Fibroblast of the aortic adventitia (primary cell): ENCODE measurements around the gene PRKAG2. TPM values are rescaled to one million over a fixed set of nuclear protein-coding genes. Genes with fewer than 3 reads are reported as not detected.
"Not testable (repeated sequence)": the region's sequence is repeated elsewhere in the genome, so short reads cannot be mapped to it uniquely, and the experiment has no call there.

Experiments
- DNase-seq: peaks from one replicate; pipeline ENCODE4 v3.0.0-alpha.2; 2010; ENCODE audit warnings: low read depth
- H3K4me3 ChIP-seq: 2 replicates; pipeline ENCODE4 v1.5.1; 2011; ENCODE audit warnings: low read depth, mild to moderate bottlenecking, control low read depth, low read length, moderate library complexity
- total RNA-seq: library from RNA; depleted of rRNA; stranded (reverse); fragments of >200 nt; gene quantifications from 2 replicates; pipeline ENCODE4 v1.2.3, GENCODE V29; 2012; ENCODE audit warnings: low replicate concordance
- TF ChIP-seq, protein P1 (sequence below): IDR thresholded peaks from 2 replicates; pipeline ENCODE4 v1.5.1; 2011; ENCODE audit warnings: mild to moderate bottlenecking, low read length, control low read depth, inconsistent platforms; ENCODE audit not compliant: insufficient read depth

PRKAG2 gene
- total RNA-seq, 1 donor = 10.0 TPM

DNA sequence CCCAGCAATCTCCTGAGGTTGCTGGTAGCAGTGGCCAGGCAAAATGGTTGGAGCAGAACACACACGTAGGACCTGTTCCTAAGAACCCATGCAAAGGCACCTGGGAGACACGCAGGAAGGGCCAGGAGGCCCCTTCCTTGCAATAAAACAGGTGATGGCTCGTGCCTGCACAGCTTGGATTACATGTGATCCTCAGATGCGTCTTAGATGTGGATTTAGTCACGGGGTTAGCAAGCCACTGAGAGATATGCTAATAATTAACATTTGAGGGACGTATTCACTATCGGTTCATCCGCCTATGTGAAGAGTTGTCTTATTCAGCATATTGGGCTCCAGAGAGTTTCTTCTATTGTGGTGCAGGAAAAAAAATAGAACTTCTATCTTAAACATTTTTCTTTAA lies 352.6 kb downstream of the PRKAG2 start:
- TF ChIP-seq, protein P1, sequence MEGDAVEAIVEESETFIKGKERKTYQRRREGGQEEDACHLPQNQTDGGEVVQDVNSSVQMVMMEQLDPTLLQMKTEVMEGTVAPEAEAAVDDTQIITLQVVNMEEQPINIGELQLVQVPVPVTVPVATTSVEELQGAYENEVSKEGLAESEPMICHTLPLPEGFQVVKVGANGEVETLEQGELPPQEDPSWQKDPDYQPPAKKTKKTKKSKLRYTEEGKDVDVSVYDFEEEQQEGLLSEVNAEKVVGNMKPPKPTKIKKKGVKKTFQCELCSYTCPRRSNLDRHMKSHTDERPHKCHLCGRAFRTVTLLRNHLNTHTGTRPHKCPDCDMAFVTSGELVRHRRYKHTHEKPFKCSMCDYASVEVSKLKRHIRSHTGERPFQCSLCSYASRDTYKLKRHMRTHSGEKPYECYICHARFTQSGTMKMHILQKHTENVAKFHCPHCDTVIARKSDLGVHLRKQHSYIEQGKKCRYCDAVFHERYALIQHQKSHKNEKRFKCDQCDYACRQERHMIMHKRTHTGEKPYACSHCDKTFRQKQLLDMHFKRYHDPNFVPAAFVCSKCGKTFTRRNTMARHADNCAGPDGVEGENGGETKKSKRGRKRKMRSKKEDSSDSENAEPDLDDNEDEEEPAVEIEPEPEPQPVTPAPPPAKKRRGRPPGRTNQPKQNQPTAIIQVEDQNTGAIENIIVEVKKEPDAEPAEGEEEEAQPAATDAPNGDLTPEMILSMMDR = no peak
- H3K4me3 ChIP-seq = no peak overlapping the region
- no peak for DNase-seq

GRCh38 chr7:151520419-151521261 lies 356.3 kb downstream of the PRKAG2 start:
- TF ChIP-seq, protein P1 = no peak
- H3K4me3 ChIP-seq = peak overlapping the region; percentile 64
- no peak for DNase-seq

DNA sequence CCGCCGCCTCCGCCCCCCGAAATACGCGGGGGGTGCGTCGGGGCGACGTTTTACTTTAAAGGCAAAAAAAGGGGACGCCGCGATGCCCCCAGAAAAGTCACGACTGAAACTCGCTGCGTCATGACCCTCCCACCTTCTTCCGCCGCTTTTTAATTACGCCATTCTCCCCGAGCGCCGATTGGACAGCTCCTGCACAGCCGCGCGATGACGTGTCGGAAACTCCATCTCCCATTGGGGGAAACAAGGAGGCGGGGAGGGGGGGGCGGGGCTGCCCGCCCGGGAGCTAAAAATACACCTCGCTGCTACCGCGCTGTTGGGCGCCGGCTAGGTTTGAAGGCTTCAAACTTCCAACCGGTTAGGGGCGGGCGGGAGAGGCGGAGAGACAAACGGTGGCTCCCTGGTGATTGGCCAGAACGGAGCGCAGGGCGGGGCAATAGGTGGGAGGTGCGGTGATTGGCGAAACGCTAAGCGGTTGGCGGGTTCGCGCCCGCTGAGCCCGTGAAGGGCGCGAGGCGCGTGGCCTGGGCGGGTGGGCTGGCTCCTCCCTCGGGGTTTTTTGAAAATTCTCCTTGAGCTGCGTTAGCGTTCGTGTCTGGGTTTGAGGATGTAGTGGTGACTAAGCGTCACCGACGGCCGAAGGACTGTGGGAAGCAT lies 357.0 kb downstream of the PRKAG2 start, which contains the start of gene RHEB:
Gene RHEB, minus strand, starts transcription at position 131 of the 654 bp plus-strand sequence. CDS start 384 bp downstream, outside the sequence.
- peak; percentile 99 for DNase-seq
- H3K4me3 ChIP-seq = peak within 1 kb of the TSS; percentile 81
- TF ChIP-seq, protein P1 = no peak

DNA sequence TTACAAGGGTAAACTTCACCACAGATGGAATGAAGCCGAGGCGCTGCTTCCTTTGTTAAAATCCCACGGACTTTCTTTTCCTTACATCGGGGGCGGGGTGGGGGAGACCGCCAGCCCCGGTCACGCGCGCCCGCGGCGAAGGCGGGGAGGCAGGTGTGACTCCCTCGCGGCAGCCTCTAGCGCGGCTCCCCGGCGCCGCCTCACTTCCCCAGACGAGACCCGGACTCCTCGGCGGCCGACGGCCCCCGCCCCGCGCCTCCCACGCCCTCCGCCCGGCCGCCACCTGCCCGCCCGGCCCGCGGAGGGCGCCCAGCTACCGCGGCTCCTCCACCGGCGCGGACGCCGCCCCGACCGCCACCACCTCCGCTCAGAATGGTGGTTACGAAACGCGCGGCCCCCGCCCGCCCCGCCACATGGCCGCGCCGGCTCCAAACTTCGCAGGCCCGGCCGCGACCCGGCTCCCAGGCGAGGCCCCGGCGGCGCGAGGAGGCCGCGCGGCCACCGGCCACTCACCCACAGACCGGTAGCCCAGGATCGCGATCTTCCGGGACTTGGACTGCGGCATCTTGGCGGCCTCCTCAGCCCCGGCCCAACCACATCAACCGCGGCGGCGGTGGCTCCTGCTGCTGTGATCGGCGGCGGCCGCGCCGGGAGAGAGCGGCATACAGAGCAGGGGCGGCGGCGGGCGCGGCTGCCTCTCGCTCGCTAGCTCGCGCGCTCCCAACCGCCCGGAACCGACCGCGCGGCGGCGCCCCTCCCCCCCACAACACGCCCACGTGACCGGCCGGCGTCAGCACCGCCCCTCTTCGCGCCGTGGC lies 357.8 kb downstream of the PRKAG2 start:
- DNase-seq = not testable (repeated sequence)

GRCh38 chr7:151518105-151518946 lies 358.6 kb downstream of the PRKAG2 start:
- TF ChIP-seq, protein P1 = no peak

More for the DNA sequence above, 357.8 kb downstream of the PRKAG2 start:
- H3K4me3 ChIP-seq = peak overlapping the region; percentile 81

GRCh38 chr7:151517601-151518104 lies 359.3 kb downstream of the PRKAG2 start:
- H3K4me3 ChIP-seq = peak overlapping the region; percentile 81
- no peak for DNase-seq
- TF ChIP-seq, protein P1 = no peak

More at GRCh38 chr7:151518105-151518946, 358.6 kb downstream of the PRKAG2 start:
- peak; percentile 39 for DNase-seq
- peak overlapping the region; percentile 81 for H3K4me3 ChIP-seq
